Activated CD4-positive, CD25-positive, alpha-beta regulatory T cell (primary cell): ENCODE measurements around the gene SLC26A9.

Source experiments
- DNase-seq, 4 experiments: peaks; one replicate each; lab custom pipeline; 2025; lab: John Stamatoyannopoulos, UW

SLC26A9 gene

GRCh38 chr1:205973377-205974232 is 30.3 kb upstream of the SLC26A9 start:
- no peak for DNase-seq

- no peak for DNase-seq
These were observed 29.4 kb upstream of the SLC26A9 start for GRCh38 chr1:205972491-205973168.

GRCh38 chr1:205972081-205972480 is 28.8 kb upstream of the SLC26A9 start:
- no peak for DNase-seq

GRCh38 chr1:205971082-205971481 is 27.8 kb upstream of the SLC26A9 start:
- DNase-seq, result no peak

GRCh38 chr1:205970486-205970885 is 27.2 kb upstream of the SLC26A9 start:
- DNase-seq, result no peak

GRCh38 chr1:205969229-205969628 is 26.0 kb upstream of the SLC26A9 start:
- DNase-seq, result no peak

- DNase-seq, result no peak
These were observed 24.5 kb upstream of the SLC26A9 start for GRCh38 chr1:205967554-205968335.

- DNase-seq, result no peak
These were observed 22.0 kb upstream of the SLC26A9 start for GRCh38 chr1:205965036-205965884.

GRCh38 chr1:205963352-205964155 is 20.3 kb upstream of the SLC26A9 start:
- DNase-seq, result no peak

GRCh38 chr1:205962821-205963221 is 19.6 kb upstream of the SLC26A9 start:
- no peak for DNase-seq

GRCh38 chr1:205961991-205962820 is 18.9 kb upstream of the SLC26A9 start:
- no peak for DNase-seq

- DNase-seq, result no peak
These were observed 18.1 kb upstream of the SLC26A9 start for GRCh38 chr1:205961405-205961804.

GRCh38 chr1:205959789-205960188 is 16.5 kb upstream of the SLC26A9 start:
- no peak for DNase-seq

GRCh38 chr1:205955499-205955898 is 12.2 kb upstream of the SLC26A9 start:
- no peak for DNase-seq

- no peak for DNase-seq
These were observed 11.7 kb upstream of the SLC26A9 start for GRCh38 chr1:205954819-205955404.

- DNase-seq, result no peak
These were observed 8.5 kb upstream of the SLC26A9 start for GRCh38 chr1:205951746-205952145.

- DNase-seq, result no peak
These were observed 7.7 kb upstream of the SLC26A9 start for GRCh38 chr1:205950826-205951549.

- no peak for DNase-seq
These were observed 7.0 kb upstream of the SLC26A9 start for GRCh38 chr1:205950280-205950679.

- no peak for DNase-seq
These were observed 6.5 kb upstream of the SLC26A9 start for GRCh38 chr1:205949753-205950152.
